SK-N-SH treated with all-trans-retinoic acid at 6 μM for 48 hours (cell line): ENCODE measurements around the gene BRD2.

ENCODE experiments used
- ISL1 ChIP-seq: fragments of 250-450 bp; sonication (Bioruptor Pico); IDR thresholded peaks from 2 replicates; pipeline ENCODE4 v2.1.2; 2022; ENCODE audit warnings: mild to moderate bottlenecking, moderate library complexity
- RARB ChIP-seq: fragments of 250-450 bp; sonication (Bioruptor Pico); IDR thresholded peaks from 2 replicates; pipeline ENCODE4 v1.8.0; 2021; ENCODE audit warnings: mild to moderate bottlenecking, moderate library complexity
- TCF4 ChIP-seq: fragments of 250-450 bp; sonication (Bioruptor Pico); IDR thresholded peaks from 2 replicates; pipeline ENCODE4 v1.8.0; 2021; ENCODE audit warnings: mild to moderate bottlenecking, moderate library complexity, borderline replicate concordance
- ZFP3 ChIP-seq: fragments of 250-450 bp; sonication (Bioruptor Pico); IDR thresholded peaks from 2 replicates; pipeline ENCODE4 v1.5.0; 2020; ENCODE audit warnings: mild to moderate bottlenecking, moderate library complexity
- TF ChIP-seq, protein P1 (sequence below): fragments of 250-450 bp; sonication (Bioruptor Pico); IDR thresholded peaks from 2 replicates; pipeline ENCODE4 v1.8.0; 2020; ENCODE audit warnings: mild to moderate bottlenecking, moderate library complexity, borderline replicate concordance

DNA sequence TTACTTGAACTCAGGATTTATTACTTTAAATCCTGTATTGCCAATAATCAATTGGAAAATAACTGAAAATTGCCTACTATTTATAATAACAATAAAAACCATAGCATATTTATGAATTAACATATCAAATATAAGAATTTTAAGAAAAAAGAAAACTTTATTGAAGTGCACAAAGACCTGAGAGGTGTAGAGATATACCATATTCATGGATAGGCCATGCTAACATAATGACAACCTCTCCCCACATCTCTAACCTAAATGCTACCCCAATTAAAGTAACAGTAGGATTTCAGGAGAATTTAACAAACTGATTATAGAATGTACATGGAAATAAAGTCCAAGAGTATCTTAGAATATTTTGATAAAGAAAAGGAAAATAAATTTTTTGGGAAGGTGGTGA lies 22.4 kb upstream of the BRD2 start:
- TF ChIP-seq, protein P1, sequence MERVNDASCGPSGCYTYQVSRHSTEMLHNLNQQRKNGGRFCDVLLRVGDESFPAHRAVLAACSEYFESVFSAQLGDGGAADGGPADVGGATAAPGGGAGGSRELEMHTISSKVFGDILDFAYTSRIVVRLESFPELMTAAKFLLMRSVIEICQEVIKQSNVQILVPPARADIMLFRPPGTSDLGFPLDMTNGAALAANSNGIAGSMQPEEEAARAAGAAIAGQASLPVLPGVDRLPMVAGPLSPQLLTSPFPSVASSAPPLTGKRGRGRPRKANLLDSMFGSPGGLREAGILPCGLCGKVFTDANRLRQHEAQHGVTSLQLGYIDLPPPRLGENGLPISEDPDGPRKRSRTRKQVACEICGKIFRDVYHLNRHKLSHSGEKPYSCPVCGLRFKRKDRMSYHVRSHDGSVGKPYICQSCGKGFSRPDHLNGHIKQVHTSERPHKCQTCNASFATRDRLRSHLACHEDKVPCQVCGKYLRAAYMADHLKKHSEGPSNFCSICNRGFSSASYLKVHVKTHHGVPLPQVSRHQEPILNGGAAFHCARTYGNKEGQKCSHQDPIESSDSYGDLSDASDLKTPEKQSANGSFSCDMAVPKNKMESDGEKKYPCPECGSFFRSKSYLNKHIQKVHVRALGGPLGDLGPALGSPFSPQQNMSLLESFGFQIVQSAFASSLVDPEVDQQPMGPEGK (CRISPR knock-in tag) = no peak
- TF ChIP-seq ISL1 (CRISPR knock-in tag) (no peak), ZFP3 (no peak), RARB (no peak), TCF4 (CRISPR knock-in tag) (no peak)
